C4-2B (cell line): ENCODE measurements around the gene THOC7.

Experiments
- ZFX ChIP-seq: fragments of 450-650 bp; IDR thresholded peaks from 2 replicates; pipeline ENCODE4 v1.6.1; 2017
- TF ChIP-seq, protein P1 (sequence below): fragments of 450-650 bp; conservative IDR thresholded peaks from 2 replicates; pipeline ENCODE4 v1.5.1; 2017; ENCODE audit warnings: mild to moderate bottlenecking

DNA sequence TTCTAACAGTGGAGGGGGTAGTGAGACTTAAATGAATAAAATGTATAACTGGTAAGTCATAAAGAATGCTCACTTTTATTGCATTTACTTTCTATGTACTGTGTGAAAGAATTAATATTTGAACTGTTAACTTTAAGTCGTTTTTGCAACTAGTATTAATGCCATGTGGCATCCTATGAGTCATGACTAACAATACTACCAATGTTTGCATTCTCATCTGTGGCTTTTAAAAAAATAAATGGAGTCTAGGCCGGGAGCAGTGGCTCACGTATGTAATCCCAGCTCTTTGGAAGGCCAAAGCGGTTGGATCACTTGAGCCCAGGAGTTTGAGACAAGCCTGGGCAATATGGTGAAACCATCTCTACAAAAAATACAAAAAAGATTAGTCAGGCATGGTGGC is 39.3 kb downstream of the THOC7 start:
- TF ChIP-seq, protein P1, sequence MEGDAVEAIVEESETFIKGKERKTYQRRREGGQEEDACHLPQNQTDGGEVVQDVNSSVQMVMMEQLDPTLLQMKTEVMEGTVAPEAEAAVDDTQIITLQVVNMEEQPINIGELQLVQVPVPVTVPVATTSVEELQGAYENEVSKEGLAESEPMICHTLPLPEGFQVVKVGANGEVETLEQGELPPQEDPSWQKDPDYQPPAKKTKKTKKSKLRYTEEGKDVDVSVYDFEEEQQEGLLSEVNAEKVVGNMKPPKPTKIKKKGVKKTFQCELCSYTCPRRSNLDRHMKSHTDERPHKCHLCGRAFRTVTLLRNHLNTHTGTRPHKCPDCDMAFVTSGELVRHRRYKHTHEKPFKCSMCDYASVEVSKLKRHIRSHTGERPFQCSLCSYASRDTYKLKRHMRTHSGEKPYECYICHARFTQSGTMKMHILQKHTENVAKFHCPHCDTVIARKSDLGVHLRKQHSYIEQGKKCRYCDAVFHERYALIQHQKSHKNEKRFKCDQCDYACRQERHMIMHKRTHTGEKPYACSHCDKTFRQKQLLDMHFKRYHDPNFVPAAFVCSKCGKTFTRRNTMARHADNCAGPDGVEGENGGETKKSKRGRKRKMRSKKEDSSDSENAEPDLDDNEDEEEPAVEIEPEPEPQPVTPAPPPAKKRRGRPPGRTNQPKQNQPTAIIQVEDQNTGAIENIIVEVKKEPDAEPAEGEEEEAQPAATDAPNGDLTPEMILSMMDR, result no peak
- TF ChIP-seq ZFX, result no peak
